Endothelial cell (in vitro differentiated cells): ENCODE measurements around the gene KRTAP1-3. TPM values are rescaled to one million over a fixed set of nuclear protein-coding genes. Genes with fewer than 3 reads are reported as not detected.

Experiments
- DNase-seq: peaks from one replicate; pipeline ENCODE4 v3.0.0; 2021; ENCODE audit warnings: low spot score
- H3K27ac Mint-ChIP-seq: one replicate; pipeline ENCODE4 v1.8.0; 2021; ENCODE audit warnings: mixed read lengths, inconsistent platforms; ENCODE audit not compliant: unreplicated experiment
- H3K27me3 Mint-ChIP-seq: one replicate; pipeline ENCODE4 v1.8.0; 2021; ENCODE audit warnings: mild to moderate bottlenecking, moderate library complexity, mixed read lengths, inconsistent platforms; ENCODE audit not compliant: unreplicated experiment
- H3K36me3 Mint-ChIP-seq: one replicate; pipeline ENCODE4 v1.8.0; 2021; ENCODE audit warnings: mild to moderate bottlenecking, low read depth, mixed read lengths, inconsistent platforms; ENCODE audit not compliant: unreplicated experiment
- H3K4me1 Mint-ChIP-seq: one replicate; pipeline ENCODE4 v1.8.0; 2021; ENCODE audit warnings: mild to moderate bottlenecking, mixed read lengths, inconsistent platforms; ENCODE audit not compliant: unreplicated experiment
- H3K4me3 Mint-ChIP-seq: one replicate; pipeline ENCODE4 v1.8.0; 2021; ENCODE audit warnings: mild to moderate bottlenecking, mixed read lengths, inconsistent platforms; ENCODE audit not compliant: unreplicated experiment
- H3K9me3 Mint-ChIP-seq: one replicate; pipeline ENCODE4 v1.8.0; 2021; ENCODE audit warnings: mixed read lengths, inconsistent platforms; ENCODE audit not compliant: unreplicated experiment
- total RNA-seq: library from RNA; stranded (reverse); fragmentation: NEBNext Ultra II Directional; extraction: Animal tissue kit (Norgen Biotek cat#: 25700); gene quantifications from one replicate; pipeline ENCODE4 v1.2.1, GENCODE V29; 2021; ENCODE audit not compliant: unreplicated experiment
- TF ChIP-seq, protein P1 (sequence below): fragments of 200-600 bp; sonication (generic); IDR thresholded peaks from one replicate; pipeline ENCODE4 v1.5.0; 2021; ENCODE audit warnings: antibody characterized with exemption; ENCODE audit not compliant: unreplicated experiment

KRTAP1-3 gene
- total RNA-seq, 1 donor from 2014 or later = not detected

DNA sequence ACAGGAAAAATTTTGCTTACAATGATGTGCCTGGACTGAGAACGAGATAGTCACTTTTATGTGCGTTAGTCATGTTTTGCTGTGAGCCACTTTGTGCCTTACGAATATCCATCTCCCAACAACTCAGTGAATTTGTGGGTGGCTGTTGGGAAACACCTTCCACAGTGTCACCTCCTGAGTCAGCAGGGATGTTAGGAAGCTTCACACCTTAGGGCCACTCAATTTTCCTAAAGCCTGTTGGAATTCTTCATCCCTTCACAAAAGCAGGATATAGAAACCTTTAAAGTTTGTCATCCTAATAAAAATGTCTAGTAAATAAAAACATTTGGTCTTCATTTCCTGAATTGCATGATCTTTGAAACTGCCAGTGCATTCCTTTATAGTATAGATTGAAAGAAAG is 21.5 kb downstream of the KRTAP1-3 start:
- peaks cover 15% of the 10 kb centered on the region for H3K4me1 Mint-ChIP-seq
- H3K9me3 Mint-ChIP-seq = no peaks in the 10 kb centered on the region
- H3K4me3 Mint-ChIP-seq = no peak overlapping the region
- H3K27ac Mint-ChIP-seq = no peak overlapping the region
- TF ChIP-seq, protein P1, sequence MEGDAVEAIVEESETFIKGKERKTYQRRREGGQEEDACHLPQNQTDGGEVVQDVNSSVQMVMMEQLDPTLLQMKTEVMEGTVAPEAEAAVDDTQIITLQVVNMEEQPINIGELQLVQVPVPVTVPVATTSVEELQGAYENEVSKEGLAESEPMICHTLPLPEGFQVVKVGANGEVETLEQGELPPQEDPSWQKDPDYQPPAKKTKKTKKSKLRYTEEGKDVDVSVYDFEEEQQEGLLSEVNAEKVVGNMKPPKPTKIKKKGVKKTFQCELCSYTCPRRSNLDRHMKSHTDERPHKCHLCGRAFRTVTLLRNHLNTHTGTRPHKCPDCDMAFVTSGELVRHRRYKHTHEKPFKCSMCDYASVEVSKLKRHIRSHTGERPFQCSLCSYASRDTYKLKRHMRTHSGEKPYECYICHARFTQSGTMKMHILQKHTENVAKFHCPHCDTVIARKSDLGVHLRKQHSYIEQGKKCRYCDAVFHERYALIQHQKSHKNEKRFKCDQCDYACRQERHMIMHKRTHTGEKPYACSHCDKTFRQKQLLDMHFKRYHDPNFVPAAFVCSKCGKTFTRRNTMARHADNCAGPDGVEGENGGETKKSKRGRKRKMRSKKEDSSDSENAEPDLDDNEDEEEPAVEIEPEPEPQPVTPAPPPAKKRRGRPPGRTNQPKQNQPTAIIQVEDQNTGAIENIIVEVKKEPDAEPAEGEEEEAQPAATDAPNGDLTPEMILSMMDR = no peak
- H3K36me3 Mint-ChIP-seq = no peaks in the 10 kb centered on the region
- no peaks in the 10 kb centered on the region for H3K27me3 Mint-ChIP-seq
- no peak for DNase-seq

DNA sequence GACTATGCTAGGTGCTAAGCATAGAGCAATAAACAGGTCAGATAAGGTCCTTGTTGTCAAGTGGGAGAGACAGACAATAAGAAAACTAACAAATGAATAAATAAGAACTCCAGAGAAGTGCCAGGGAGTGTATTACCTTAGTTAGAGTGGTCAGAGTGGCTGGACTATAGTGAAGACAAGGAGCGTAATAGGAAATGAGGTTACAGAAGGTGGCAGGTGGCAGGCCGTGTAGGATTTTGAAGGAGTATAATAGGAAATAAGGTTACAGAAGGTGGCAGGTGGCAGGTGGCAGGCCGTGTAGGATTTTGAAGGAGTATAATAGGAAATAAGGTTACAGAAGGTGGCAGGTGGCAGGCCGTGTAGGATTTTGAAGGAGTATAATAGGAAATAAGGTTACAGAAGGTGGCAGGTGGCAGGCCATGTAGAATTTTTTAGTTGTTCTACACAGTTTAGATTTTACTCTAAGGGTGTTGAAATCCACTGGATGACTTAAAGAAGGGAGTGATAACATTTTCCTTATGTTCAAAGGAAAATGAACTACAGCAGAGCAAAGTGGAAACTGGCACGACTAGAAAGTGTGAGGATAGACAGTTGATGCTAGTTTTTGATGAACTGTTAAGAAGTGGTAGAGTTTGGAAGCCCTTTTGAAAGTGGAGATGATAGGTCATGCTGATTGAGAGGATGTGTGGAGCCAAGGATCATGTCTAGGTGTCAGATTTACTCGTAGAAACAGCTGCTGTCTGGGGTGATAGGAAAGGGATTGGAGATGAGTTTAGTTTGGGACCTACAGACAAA is 22.2 kb downstream of the KRTAP1-3 start:
- TF ChIP-seq, protein P1 = no peak
- Mint-ChIP-seq H3K4me1 (peaks cover 9% of the 10 kb centered on the region), H3K27me3 (no peaks in the 10 kb centered on the region), H3K36me3 (no peaks in the 10 kb centered on the region), H3K27ac (no peak overlapping the region), H3K4me3 (no peak overlapping the region), H3K9me3 (no peaks in the 10 kb centered on the region)
- no peak for DNase-seq

DNA sequence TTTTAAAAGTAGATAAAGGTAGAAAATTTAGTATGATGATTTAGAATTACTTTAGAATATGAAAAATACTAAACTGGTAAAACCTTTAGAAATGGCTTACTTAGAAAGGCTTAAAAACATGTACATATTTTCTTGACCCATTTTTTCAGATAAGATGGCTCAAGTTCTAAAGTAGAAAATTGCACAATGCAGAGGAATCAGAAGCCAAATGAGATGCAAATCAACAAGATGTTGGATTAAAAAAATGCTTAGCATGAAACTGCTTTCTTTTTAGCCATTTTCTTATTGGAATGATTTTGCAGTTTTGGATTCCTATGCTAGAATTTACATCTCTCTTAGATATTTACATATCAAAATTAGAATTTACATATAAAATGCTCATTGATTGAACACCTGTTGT is 24.2 kb downstream of the KRTAP1-3 start:
- H3K27me3 Mint-ChIP-seq = no peaks in the 10 kb centered on the region
- no peaks in the 10 kb centered on the region for H3K36me3 Mint-ChIP-seq
- H3K9me3 Mint-ChIP-seq = no peaks in the 10 kb centered on the region
- no peak for DNase-seq
- no peak overlapping the region for H3K4me3 Mint-ChIP-seq
- TF ChIP-seq, protein P1 = no peak
- no peak overlapping the region for H3K27ac Mint-ChIP-seq
- no peaks in the 10 kb centered on the region for H3K4me1 Mint-ChIP-seq

DNA sequence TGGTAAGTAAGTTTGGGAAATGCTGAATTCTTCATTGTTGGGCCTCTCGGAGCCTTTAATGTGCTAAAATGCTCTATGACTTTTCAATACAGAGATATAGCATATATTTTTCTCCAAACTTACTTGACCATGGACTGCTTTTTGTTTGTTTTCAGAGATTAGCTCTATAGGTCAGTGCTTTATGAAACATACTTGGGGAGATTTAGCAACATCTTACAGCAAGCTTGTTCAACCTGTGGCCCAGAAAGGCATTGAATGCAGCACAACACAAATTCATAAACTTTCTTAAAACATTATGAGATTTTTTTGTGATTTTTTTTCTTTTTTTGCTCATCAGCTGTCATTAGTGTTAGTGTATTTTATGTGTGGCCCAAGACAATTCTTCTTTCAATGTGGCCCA is 24.7 kb downstream of the KRTAP1-3 start:
- H3K36me3 Mint-ChIP-seq = no peaks in the 10 kb centered on the region
- H3K27ac Mint-ChIP-seq = no peak overlapping the region
- H3K4me1 Mint-ChIP-seq = no peaks in the 10 kb centered on the region
- no peaks in the 10 kb centered on the region for H3K9me3 Mint-ChIP-seq
- TF ChIP-seq, protein P1 = no peak
- no peaks in the 10 kb centered on the region for H3K27me3 Mint-ChIP-seq
- DNase-seq = no peak
- H3K4me3 Mint-ChIP-seq = no peak overlapping the region

DNA sequence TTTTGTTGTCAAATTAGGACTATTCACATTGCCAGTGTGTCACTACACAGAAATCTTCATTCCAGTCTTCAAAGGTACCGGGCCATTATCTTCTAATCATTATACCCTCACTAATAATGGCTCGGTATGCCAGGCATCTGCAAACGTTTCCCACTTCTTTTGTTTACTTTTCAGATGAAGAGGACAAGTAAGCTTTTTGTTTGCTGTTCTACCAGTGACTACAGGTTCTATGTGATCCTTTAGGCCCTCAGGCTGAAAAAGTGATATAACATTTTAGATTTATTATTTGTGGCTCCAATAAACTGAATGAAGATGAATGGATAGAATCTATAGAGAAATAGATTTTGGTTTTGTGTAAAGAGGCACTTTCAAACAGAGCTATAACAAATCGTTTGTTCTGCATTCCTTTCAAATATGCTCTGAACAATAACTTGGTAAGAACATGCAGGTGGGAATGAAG is 25.3 kb downstream of the KRTAP1-3 start:
- no peak overlapping the region for H3K27ac Mint-ChIP-seq
- TF ChIP-seq, protein P1 = no peak
- H3K4me3 Mint-ChIP-seq = no peak overlapping the region
- no peaks in the 10 kb centered on the region for H3K36me3 Mint-ChIP-seq
- H3K4me1 Mint-ChIP-seq = no peaks in the 10 kb centered on the region
- H3K9me3 Mint-ChIP-seq = no peaks in the 10 kb centered on the region
- H3K27me3 Mint-ChIP-seq = no peaks in the 10 kb centered on the region
- no peak for DNase-seq
